Activated CD4-positive, alpha-beta T cell treated with anti-CD3 and anti-CD28 coated beads for 48 hours (primary cell): ENCODE results near the gene PLEKHM2.

Source experiments
- DNase-seq: peaks from one replicate; pipeline ENCODE4 v3.0.0-alpha.2; 2020

The PLEKHM2 gene

DNA sequence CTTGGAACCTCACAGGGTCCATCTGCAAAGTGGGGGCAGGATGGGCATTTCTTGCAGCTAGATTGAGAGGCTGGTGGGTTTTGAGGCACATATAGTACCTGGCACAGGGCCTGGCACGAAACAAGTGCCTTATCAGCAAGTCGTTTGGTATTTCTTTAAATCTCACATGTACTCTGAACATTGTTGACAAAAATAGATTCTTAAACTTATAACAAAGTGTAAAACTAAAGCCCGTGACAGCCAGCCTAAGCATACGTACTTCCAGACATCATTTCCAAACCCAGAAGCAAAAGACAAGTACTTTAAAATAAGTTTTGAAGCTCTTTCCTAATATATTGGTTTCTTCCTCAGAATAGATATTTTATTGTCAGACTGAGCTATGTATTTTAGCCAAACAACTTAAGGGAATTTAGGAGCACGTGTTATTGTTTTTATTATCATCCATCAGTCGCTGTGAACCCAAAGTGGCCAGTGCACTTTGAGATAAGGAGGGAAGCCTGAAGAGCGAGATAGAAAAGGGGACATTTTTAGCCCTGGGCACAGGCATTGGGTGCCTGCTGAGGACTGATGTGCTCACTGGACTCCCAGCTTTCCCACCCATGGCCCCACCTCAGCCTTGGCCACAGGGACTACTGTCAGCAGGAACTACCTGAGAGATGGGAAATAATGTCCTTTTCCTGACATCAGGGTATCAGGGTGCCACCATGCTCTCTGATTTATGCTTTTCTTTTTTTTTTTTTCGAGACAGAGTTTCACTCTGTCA, 77.4 kb downstream of the PLEKHM2 start:
- DNase-seq = no peak

DNA sequence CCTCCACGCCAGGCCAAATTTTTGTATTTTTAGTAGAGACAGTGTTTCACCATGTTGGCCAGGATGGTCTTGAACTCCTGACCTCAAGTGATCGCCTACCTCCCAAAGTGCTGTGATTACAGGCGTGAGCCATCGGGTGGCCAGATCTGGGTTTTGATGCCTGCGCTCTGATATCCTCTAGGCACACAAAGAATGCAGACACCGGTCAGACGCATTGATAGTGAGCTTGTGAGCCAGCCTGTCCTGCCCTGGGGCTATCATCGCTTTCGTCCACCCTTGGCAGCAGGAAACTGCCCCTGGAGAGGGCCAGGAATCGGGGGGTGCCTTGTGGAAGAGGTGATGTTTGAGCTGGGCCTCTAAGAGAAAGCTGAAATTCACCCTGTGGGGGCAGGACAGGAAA, 78.4 kb downstream of the PLEKHM2 start:
- DNase-seq = no peak

DNA sequence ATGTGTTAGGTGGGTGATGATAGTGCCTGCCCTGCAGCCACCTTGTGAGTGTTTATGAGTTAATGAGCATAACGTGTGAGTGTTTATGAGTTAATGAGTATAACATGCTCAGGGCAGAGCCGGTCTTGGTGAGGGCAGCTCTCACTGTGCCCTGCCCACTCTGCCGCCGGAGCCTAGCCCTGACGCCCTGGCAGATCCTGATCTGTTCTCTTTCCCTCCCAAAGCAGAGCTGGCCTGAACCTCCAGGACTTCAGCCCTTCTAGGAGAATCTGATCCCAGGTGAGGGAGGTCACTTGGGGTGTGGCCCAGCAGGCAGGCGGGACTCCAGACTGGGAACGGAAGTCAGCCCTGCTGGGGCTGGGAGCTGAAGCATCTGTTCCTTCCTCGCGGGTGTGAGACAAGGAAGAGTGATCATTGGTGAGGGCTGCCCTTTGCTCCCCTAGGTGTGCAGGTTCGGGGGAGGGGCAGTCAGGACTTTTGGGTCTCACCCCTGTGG, 80.2 kb downstream of the PLEKHM2 start:
- DNase-seq = no peak

DNA sequence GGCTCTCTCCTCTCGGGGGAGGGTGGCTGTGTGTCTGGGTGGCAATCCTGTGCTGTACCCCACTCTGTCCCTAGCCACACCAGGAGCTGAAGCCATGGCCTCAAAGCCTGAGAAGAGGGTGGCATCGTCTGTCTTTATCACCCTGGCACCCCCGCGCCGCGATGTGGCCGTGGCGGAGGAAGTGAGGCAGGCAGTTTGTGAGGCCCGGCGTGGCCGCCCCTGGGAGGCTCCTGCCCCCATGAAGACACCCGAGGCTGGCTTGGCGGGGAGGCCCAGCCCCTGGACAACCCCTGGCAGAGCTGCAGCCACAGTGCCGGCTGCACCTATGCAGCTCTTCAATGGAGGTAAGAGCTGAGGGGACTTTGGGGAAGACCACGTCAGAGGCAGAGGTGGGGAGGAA, 80.8 kb downstream of the PLEKHM2 start:
- DNase-seq = no peak

DNA sequence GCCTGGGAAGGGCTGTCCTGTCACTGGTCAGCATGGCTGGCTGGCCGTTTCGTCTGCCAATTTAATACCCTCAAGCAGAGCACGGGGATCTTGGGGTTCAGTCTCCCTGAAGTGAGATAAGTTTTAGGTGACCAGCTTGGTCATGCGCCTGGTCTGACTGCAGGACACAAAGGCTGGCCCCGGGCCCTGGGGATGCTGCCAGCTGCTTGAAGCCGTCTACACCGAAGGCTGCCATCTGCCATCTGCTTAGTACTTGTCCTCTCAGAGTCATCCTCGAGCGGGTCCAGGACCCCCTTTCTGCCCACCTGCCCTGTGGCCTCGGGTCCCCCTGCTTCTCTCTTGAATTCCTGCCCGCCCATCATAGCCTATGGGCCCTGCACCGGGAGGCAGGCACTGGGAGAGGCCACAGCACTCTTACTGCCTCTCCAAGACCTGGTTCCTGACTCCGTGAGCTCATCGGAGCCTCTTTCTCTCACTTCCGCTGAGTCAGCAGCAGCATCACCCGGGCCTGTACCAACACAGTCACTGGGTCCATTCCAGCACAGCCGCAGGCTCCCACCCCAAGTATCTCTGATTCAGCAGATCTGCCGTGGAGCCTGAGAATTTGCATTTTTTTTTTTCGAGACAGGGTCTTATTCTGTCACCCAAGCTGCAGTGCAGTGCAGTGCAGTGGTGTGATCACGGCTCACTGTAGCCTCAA, 81.5 kb downstream of the PLEKHM2 start:
- DNase-seq = no peak

DNA sequence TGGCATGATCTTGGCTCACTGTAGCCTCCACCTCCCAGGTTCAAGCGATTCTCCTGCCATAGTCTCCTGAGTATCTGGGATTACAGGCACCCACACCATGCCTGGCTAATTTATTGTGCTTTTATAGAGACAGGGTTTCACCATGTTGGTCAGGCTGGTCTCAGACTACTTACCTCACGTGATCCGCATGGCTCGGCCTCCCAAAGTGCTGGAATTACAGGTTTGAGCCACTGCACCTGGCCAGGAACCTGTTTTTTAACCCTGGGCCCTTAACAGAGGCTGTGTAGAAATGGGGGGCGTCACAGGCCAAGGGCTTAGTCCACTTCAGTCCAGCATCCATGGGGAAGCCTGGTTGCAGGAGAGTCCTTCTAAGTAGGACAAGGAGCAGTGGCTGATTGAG, 83.8 kb downstream of the PLEKHM2 start:
- no peak for DNase-seq

DNA sequence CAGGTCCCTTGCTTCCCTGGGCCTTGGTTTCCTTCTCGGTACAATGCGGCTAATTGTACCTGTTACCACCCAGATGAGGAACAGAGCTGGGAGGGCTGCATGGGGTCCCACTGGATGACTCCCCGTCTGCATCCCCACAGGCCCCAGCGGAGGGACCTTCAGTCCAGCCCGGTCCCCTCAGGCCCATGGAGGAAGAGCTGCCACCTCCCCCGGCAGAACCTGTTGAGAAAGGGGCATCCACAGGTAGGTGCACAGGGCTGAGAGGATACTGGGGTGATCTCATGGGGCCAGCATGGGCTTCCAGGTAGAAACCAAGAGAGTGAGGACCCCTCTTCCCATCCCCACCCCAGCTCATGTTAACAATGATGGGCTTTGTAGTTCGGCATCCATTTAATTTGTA, 84.3 kb downstream of the PLEKHM2 start:
- DNase-seq = no peak

DNA sequence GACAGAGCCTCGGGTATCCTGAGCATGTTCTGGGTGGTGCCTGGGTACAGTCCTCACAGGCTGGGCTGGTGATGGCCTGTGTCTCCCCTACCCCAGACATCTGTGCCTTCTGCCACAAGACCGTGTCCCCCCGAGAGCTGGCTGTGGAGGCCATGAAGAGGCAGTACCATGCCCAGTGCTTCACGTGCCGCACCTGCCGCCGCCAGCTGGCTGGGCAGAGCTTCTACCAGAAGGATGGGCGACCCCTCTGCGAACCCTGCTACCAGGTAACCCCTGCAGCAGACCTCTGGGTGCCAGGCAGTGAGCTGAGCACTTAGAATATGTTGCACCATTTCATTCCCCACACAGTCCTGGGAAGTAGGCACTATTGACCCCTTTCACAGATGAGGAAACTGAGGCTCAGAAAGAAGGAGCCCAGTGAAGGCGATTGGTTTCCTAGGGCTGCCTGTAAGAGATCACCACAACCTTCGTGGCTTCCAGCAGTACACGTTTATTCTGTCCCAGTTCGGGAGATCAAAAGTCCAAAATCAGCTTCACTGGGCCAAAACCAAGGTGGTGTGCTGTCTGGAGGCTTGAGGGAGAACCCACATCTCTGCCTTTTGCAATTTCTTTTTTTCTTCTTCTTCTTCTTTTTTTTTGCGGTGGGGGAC, 86.3 kb downstream of the PLEKHM2 start:
- DNase-seq = no peak

DNA sequence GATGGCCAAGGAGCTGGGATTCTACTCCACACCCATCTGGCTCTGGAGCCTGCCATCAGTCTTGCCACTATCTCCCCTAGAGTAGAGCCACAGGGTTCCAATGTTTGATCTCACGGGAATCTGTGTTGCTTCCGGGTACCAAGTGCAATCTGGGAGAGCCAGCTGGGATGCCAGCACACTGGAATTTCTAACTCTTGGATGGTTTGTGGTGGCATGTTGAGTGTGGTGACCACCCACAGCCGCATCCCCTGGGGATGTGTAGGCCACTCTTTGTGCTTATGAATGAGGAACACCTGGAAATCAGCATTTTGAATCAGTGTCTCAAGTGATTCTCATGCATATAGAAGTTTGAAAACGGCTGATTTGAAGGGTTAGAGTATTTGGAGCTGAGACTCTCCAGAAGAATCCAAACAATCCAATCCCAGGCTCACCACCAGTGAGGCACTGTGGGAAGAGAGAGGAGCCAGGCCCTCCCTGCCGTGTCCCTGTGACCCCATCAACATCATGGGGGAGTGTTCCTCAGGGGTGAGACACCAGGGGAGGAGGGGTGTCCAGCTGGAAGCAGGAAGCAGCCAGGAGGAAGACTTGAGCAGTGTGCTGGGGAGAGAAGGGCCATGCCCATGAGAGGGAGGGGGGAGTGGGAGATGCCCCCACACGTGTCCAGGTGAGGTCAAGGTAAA, 87.9 kb downstream of the PLEKHM2 start:
- no peak for DNase-seq

DNA sequence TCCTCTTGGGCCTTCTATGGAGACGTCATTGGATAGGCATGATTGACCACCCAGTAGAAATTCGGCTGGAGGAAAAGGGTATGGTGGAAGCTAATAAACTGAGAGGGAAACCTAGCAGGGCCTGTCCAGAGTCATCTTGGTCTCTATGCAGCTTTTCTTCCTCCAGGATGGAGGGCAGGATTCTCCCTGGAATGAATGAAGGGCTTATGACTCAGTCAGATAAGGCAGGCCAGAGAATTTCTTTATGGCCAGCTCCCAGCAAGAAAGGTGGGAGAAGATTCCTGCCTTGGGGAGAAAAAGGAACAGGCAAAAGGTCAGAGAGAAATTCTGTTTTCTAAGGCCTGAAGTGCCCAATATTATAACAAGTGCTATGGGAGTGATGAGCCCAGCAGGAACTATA, 91.6 kb downstream of the PLEKHM2 start:
- no peak for DNase-seq

DNA sequence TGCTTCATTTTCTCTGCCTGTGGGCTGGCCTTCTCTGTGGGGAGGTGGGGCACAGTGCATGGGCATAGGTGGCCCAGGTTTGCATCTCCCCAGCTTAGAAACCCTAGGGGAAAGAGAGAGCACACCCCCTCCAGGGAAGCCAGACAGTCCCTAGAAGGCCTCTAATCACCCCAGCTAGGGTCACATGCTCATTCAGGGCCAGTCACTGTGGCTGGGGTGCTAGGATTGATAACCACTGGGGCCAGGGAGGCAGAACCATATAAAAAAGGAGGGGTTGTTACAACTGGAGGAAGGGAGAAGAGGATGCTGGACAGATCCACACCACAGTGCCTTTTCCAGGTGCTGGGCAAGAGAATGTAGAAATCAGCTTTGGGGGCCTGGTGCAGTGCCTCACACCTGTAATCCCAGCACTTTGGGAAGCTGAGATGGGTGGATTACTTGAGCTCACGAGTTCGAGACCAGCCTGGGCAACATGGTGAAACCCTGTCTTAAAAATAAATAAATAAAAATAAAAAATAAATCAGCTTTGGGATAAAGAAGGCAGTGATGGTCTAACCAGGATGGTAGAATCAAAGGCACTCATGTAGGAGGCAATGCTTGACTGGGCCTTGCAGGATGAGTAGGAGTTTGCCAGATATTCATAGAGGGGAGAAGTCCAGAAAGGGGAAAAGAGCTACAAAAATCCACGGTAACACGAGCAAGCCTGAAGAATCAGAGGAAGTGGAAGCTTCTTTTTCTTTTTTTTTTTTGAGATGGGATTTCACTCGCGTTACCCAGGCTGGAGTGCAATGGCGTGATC, 94.0 kb downstream of the PLEKHM2 start:
- no peak for DNase-seq
